Tibial artery (tissue), 4 donors: ENCODE data around the gene NMNAT3.

Experiments
- DNase-seq, 2 donors: peaks; one replicate each; pipeline ENCODE4 v3.0.0-alpha.2; 2019
- H3K27ac ChIP-seq, 2 donors: fragments of 200-600 bp; sonication (generic) in 1 of 2; 1 replicate in 1 of 2; 2 replicates in 1 of 2; pipeline ENCODE4 v1.5.1; 2018 to 2019; ENCODE audit warnings: mild to moderate bottlenecking in 1 of 2
- H3K27me3 ChIP-seq, 2 donors: fragments of 200-600 bp; sonication (generic) in 1 of 2; one replicate each; pipeline versions ENCODE4 v1.5.1 to v1.6.0; 2016 to 2019
- H3K36me3 ChIP-seq, 3 donors: fragments of 200-600 bp; sonication (generic) in 2 of 3; one replicate each; pipeline ENCODE4 v1.5.1; 2016 to 2019; ENCODE audit warnings: mild to moderate bottlenecking in 2 of 3
- H3K4me1 ChIP-seq, 4 donors: fragments of 200-600 bp; sonication (generic) in 2 of 4; 1 replicate in 3 of 4; 2 replicates in 1 of 4; pipeline ENCODE4 v1.5.1; 2016 to 2019
- H3K4me3 ChIP-seq, 2 donors: fragments of 200-600 bp; sonication (generic) in 1 of 2; 1 replicate in 1 of 2; 2 replicates in 1 of 2; pipeline ENCODE4 v1.5.1; 2018 to 2019; ENCODE audit warnings: mild to moderate bottlenecking in 2 of 2
- H3K9me3 ChIP-seq, 3 donors: fragments of 200-600 bp; sonication (generic) in 1 of 3; one replicate each; pipeline ENCODE4 v1.5.1; 2016 to 2019
- intact Hi-C: fragments of 100-400 bp; cut with DNase I; formaldehyde crosslinking; loops from one replicate; pipeline ENCODE4 v1.15.0; 2023; ENCODE audit warnings: low total_unique reads
- TF ChIP-seq, protein P1 (sequence below), 2 experiments: fragments of 200-600 bp in 1 of 2; fragments of 450-650 bp in 1 of 2; IDR thresholded peaks; one replicate each; pipeline ENCODE4 v1.5.1; 2017 to 2019; ENCODE audit warnings: antibody characterized with exemption in 2 of 2, mild to moderate bottlenecking in 1 of 2, moderate library complexity in 1 of 2

The NMNAT3 gene

DNA sequence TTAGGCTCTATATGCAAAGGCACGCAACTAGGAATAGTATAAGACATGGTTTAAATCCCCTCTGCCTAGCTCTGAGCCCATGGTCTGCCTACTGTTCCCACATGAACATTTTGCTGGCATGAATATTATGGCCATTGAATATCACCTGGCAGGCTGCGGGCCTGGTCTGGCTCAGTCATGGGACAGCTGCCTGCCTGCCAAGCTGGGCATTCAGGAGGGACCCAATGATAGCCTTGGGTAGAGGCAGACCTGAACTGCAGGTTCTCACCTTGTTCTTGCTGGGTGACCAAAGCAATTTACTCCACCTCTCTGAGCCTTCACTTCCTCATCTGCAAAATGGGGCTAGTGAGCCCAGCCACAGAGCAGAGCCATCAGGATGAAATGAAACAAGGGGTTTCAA, 149.5 kb downstream of the NMNAT3 start:
- H3K36me3 ChIP-seq = no peaks in the 10 kb centered on the region
- DNase-seq = no peak
- intact Hi-C loops = no loop called here
- TF ChIP-seq, protein P1, sequence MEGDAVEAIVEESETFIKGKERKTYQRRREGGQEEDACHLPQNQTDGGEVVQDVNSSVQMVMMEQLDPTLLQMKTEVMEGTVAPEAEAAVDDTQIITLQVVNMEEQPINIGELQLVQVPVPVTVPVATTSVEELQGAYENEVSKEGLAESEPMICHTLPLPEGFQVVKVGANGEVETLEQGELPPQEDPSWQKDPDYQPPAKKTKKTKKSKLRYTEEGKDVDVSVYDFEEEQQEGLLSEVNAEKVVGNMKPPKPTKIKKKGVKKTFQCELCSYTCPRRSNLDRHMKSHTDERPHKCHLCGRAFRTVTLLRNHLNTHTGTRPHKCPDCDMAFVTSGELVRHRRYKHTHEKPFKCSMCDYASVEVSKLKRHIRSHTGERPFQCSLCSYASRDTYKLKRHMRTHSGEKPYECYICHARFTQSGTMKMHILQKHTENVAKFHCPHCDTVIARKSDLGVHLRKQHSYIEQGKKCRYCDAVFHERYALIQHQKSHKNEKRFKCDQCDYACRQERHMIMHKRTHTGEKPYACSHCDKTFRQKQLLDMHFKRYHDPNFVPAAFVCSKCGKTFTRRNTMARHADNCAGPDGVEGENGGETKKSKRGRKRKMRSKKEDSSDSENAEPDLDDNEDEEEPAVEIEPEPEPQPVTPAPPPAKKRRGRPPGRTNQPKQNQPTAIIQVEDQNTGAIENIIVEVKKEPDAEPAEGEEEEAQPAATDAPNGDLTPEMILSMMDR (IDR thresholded peaks at IDR 0.05) = no peak
- H3K27ac ChIP-seq = no peak overlapping the region
- H3K27me3 ChIP-seq = no peaks in the 10 kb centered on the region
- H3K4me3 ChIP-seq = no peak overlapping the region
- H3K4me1 ChIP-seq = peaks cover 0 to 4% (median 2%) of the 10 kb centered on the region in 4 donors
- H3K9me3 ChIP-seq = no peaks in the 10 kb centered on the region

DNA sequence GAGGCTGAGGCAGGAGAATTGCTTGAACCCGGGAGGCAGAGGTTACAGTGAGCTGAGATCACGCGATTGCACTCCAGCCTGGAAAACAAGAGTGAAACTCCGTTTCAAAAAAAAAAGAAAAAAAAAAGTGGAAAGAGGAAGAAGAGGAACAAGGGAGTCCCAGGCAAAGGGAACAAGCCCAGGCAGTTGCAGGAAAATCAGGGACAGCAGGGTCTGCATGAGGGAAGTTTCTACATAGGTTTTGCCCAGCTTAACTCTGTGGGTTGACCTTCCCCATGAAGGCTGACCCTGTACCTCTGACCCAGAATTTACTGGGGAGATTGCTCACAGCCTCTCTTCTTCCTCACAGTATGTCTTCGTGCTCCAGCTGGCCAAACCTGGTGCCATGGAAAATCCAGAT, 150.5 kb downstream of the NMNAT3 start:
- TF ChIP-seq, protein P1 (IDR thresholded peaks at IDR 0.05) = no peak
- no peak for DNase-seq
- no peaks in the 10 kb centered on the region for H3K4me1 ChIP-seq
- H3K4me3 ChIP-seq = no peak overlapping the region
- H3K9me3 ChIP-seq = no peaks in the 10 kb centered on the region
- intact Hi-C loops = no loop called here
- no peaks in the 10 kb centered on the region for H3K27me3 ChIP-seq
- no peaks in the 10 kb centered on the region for H3K36me3 ChIP-seq
- no peak overlapping the region for H3K27ac ChIP-seq

DNA sequence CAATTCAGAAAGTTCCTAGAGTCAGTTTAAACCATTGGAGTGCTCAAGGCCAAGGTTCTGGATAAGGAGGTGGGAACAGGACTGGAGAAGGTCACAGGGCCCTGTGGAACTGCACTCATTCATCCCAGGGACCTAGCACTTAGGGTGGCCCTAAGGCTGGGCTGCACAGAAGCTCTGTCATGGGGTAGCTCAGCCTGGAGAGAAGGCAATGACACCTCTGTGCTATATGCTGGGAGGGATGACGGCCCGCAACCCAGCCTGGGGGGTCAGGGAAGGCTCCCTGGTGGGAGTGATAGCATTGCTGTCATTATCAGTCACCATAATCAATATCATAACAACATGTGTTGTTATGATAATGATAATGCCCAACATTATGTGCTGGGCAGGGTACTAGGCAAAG, 151.6 kb downstream of the NMNAT3 start:
- DNase-seq = no peak
- TF ChIP-seq, protein P1 (IDR thresholded peaks at IDR 0.05) = no peak
- Histone ChIP-seq H3K36me3 (no peaks in the 10 kb centered on the region), H3K4me1 (no peaks in the 10 kb centered on the region), H3K27ac (no peak overlapping the region), H3K27me3 (no peaks in the 10 kb centered on the region), H3K9me3 (no peaks in the 10 kb centered on the region), H3K4me3 (no peak overlapping the region)
- intact Hi-C loops = no loop called here

DNA sequence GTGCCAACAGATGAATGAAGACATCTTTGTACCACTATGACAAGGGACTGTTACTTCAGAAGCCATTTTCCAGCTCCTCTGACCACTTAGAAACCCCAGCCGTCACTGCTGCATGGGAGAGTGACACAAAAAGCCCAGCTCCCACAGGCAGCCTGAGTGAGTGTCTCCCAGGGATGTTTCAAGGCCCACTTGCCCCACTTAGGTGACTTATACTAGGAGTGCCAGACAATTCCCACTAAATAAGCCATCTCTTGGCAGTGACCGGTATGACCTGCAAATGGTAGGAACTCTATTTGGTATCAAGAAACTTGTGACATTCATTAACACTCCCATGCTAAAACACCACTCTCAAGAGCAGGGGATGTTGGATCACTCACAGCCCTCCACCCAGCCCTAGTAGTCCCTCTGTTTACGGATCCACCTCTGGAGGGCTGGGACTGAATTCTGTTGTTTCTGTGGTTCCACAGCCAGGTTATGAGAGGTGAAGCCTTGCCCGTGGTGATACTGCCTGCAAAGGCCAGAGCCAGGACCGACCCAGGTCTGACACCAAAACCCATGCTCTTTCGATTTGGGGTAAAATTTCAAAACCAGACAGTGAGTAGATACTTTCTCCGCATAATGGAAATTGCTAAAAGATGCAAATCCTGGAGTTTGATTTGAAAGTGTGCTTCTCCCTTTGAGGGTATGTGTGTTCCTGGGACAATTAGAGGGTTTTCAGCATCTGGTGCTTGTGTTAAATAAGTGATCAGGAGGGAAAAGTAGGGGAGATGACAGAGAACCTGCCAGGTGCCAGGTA, 152.7 kb downstream of the NMNAT3 start:
- no peak for DNase-seq
- Histone ChIP-seq H3K4me3 (no peak overlapping the region), H3K4me1 (no peaks in the 10 kb centered on the region), H3K27ac (no peak overlapping the region), H3K36me3 (no peaks in the 10 kb centered on the region), H3K27me3 (no peaks in the 10 kb centered on the region), H3K9me3 (no peaks in the 10 kb centered on the region)
- TF ChIP-seq, protein P1 (IDR thresholded peaks at IDR 0.05) = no peak
- intact Hi-C loops = no loop called here

DNA sequence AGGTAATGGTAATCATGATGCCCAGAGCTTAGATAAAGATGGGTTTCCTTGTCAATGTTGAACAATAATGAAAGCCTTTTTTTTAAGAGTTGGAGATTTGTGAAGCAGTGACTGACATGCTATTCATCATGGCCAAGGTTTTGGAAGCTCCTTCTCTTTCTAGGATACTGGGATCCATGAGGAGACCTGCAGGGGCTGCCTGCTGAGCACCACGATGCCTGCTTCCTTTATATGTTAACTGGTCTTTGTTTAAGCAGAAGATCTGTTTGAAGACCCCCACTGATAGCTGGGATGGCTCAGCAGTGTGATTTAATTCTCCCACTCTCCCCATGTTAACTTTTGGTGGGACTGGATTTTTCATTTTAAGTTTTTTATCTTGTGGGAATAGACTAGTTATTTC, 154.1 kb downstream of the NMNAT3 start:
- Histone ChIP-seq H3K4me3 (no peak overlapping the region), H3K27me3 (no peaks in the 10 kb centered on the region), H3K4me1 (no peaks in the 10 kb centered on the region), H3K9me3 (no peaks in the 10 kb centered on the region), H3K36me3 (no peaks in the 10 kb centered on the region), H3K27ac (no peak overlapping the region)
- no peak for DNase-seq
- intact Hi-C loops = no loop called here
- TF ChIP-seq, protein P1 (IDR thresholded peaks at IDR 0.05) = no peak
